ENCODE measurements around the gene S100A12. TPM values are rescaled to one million over a fixed set of nuclear protein-coding genes. Genes with fewer than 3 reads are reported as not detected.

Gene S100A12
- total RNA-seq, 1 donor from 2014 or later, result 4.1 TPM

DNA sequence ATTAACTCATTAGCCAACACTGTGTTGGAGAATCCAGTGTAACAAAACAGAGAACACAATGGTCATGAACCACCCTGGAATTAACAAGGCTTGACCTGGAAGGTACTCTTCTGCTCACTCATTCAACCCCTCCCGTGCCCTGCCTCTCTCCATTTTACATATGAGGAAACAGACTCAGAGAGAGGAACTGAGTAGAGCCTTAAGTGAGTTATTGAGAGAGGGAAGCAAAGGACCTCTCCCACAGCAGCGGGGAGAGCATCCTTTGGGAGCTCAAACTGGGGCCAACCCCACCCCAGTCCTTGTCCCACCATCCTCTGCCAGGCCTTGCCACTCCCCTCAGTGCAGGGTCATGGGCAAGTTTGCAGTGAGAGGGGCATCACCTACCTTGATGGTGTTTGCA, 1.4 kb downstream of the S100A12 start:
- intact Hi-C loops (cut with DNase I), result no loop called here
- no peak for DNase-seq (ENCODE audit: low spot score)

DNA sequence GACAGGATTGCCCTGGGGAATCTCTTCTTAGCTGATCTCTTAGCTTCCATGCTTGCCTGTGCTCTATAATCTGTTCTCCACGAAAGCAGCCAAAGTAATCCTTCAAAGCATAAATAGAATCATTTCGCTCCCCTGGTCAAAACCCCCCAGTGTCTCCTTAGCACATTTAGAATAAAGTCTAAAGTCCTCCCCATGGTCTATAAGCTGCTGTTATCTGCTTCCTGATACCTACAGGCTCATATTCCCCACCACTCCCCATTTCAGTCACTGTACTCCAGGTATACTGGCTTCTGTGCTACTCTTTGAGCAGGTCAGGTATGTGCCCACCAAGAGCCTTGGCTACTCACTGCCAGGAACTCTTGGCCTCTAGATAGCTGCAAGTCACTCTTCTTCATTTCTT, 2.9 kb downstream of the S100A12 start:
- no peak for DNase-seq (ENCODE audit: low spot score)
- intact Hi-C loops (cut with DNase I), result no loop called here

DNA sequence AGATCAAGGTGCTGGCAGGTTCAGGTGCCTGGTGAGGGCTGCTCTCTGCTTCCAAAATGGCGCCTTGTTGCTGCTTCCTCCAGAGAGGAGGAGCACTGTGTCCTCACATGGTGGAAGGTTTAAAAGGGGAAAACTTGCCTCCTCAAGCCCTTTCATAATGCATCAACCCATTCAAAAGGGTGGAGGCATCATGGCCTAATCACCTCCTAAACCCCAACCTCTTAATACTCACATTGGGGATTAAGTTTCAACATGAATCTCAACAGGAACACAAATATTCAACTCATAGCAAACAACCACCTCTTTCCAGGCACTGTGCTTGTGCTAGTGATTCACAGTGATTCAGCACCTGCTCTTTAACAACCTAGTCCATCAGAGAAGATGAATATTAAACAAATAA, 4.2 kb downstream of the S100A12 start:
- intact Hi-C loops (cut with DNase I), result no loop called here
- DNase-seq (ENCODE audit: low spot score), result no peak

DNA sequence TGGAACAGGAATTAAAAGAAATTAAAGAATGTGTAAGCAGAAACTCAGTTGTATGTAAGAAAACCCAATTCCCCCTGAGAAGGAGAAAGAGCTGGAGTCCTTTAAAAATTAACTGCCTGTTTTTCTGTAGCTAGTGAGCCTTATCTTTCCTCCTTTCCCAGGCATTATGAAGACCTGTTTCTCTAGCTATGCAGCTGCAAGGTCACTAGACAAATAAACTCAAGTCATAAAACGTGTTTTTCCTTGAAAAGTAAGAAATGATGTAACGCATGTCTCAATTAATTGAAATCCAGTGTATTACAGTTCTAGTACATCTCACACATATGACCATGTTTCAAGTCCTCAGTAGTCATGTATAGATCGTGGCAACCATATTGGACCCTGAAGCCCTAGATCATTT, 5.3 kb downstream of the S100A12 start:
- intact Hi-C loops (cut with DNase I), result no loop called here
- no peak for DNase-seq (ENCODE audit: low spot score)

DNA sequence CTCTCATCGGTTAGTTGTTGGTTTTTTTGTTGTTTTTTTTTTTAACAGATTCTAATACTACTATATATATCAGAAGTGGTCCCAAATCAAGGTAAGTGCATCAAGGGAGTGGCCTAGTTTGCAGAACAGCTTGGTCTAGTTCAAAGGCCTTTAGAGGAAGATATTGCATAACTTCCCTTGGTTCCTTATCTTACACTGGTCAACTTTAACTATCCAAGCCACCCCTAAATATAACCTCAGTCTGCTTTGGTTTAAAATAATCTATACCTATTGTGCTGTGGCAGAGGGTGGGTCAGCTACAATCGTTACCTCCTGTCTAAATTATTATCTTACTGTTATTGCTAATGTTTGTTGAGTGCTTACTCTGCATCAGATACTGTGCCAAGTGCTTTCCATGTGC, 6.9 kb downstream of the S100A12 start:
- intact Hi-C loops (cut with DNase I), result no loop called here

DNA sequence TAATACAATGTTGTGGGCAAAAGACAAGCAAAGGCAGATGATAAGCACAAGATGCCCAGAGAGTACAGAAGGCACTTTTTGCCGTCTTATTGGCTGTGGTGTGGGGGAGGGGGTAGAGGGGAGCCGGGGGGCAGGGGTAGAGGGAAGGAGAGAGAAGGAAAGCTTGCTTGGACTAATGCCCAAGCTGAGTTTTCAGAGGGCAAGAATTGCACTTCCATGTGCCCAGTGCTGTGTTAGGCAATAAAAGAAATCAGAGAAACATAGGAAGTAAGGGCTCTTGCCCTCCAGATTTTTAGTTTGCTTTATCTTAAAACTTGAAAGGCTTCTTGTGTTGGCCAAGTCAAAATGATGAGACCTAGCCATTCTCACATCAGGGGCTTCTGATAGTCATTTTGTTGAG, 8.3 kb downstream of the S100A12 start:
- no peak for DNase-seq (ENCODE audit: low spot score)
- intact Hi-C loops (cut with DNase I), result no loop called here

More for the DNA sequence above, 6.9 kb downstream of the S100A12 start:
- DNase-seq (ENCODE audit: low spot score), result no peak

DNA sequence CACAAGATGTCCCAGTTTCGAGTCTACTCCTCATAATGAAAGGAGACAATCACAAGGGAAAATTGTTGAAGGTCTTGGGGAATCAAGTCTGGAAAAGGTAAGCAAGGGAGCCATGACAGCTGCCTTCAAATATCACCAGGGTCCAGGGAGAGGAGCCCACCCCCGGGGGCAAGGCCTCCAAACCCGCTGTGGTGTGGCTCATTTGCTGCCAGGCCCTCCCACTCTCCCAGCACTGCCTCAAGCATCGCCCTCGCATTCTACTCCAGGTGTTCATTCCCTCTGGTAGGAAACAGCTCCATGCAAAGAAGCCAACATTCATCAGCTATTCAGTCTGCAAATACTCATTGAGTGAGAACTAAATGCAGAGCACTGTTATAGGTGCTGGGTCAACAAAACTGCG, 9.2 kb downstream of the S100A12 start:
- intact Hi-C loops (cut with DNase I), result no loop called here
- no peak for DNase-seq (ENCODE audit: low spot score)

DNA sequence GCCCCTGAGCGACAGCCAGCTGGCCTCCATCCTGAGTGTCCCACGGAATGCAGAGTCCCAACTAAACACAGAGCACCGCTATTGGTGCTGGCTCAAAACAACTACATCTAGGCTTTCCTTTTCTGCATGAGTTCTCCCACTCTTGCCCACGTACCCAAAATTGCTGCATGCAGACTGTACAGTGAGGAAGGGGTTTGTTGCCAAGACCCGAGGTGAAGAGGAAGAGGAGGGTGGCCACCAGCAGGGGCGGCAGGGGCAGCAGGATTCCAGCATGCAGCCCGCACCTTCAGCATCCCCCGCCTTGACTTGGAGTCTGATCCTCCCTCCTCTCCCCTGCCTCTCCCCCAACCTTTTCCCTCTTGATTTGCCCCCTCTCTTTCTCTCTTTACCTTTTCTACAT, 9.7 kb downstream of the S100A12 start:
- intact Hi-C loops (cut with DNase I), result no loop called here
- no peak for DNase-seq (ENCODE audit: low spot score)

DNA sequence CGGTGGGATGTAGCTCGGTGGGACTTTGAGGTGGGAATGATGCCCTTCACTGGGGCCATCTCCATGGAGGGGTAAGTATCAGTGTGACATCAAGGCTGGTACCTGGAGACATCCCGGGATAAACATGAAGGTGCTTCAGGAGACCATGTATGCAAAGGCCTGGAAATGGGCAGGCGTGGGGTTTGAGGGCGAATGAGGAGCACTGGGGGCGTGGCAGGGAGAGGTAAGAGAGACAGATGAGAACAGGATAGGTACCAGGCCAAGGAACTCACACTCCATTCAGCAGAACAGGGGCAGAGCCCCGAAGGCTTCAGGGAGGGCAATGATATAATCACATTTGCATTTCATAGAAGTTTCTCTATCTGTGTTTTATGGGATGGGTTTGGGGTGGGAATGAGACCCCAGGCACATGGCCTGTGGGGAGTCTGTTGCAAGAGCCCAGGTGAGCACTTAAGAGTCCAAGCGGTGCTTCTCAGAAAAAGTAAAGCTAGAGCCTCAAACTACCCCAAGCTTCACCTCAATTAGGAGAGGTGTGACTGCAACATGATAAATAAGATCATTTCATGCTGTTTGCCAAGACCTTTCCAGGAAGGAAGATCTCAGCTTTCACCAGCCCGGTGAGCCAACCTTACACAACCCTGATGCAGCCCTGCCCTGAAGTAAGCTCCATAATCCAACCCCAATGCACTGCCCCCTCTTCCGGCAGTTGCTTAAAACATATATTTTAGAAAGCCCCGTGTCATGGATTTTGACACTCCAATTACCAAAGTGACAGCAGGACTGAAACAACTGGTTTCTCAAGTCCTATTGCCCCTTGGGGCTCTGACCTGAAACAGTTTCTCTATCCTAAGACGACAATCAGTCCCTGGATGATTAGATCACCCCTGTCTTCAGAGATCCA, 10.4 kb downstream of the S100A12 start:
- intact Hi-C loops (cut with DNase I), result no loop called here
- DNase-seq (ENCODE audit: low spot score), result no peak

DNA sequence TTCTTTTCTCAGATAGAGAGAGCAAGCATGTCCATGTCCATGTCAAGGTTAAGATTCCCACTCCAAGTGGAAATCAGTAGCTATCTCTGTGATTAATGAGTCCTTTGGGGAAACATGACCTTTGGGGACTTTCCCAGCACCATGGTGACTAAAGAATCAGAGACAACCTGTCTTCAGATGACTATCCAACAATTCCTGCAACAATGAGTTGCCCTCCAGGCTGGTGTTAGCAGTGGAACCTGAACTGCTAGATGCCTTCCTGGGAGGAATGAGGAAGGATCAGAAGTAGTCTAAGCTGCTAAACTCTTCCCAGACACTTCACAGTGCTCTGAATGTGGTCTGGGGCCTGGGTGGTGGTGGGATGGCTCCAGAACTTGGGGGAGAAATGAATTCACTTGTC, 11.3 kb downstream of the S100A12 start:
- intact Hi-C loops (cut with DNase I), result no loop called here

DNA sequence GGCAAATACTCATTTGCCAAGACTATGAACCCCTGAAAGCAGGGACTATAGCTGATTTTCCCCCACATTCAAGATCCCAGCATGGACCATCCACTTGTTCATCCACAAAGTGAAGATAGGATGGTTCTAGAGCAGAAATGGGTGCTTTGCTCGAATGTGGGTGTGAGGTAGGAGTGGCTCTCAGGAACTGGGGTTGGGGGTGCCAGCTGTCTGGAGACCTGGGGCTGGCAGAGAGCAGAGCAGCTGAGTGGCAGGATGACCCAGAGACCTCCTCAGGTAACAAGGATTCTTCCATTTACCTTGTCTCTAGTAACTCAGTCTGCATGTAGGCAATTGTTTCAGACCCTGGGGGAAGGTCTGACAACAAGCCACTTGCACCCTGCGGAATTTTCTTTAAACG, 11.8 kb downstream of the S100A12 start:
- no peak for DNase-seq (ENCODE audit: low spot score)
- intact Hi-C loops (cut with DNase I), result no loop called here

More for the DNA sequence above, 11.3 kb downstream of the S100A12 start:
- DNase-seq (ENCODE audit: low spot score), result no peak

DNA sequence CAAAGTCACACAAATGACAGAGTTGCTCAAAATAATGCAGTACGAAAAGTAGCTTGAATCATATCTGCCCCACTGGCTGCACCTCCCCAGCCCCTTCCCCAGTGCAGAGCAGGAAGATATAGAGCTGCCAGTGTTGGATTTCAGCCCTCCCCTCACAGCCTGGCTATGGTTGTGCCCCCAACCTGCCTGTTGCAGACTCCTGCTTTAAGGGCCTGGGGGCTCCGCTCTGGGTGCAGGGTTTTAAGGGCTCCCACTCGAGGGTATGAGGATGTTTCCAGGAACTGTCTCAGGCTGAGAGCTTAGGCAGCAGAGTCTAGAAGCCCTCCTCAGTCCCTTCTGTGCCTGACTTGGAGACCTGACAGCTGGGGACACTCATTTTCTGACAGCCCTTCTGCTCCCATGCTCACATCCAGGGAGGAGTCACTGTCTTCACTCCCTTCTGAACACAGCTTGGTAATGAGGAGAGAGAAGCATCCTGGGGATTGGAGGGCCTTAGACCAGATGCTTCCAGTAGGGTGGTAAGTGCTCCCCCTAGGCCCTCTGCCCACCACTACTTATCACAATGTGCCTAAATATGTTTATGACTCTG, 13.1 kb downstream of the S100A12 start:
- intact Hi-C loops (cut with DNase I), result no loop called here
- no peak for DNase-seq (ENCODE audit: low spot score)

DNA sequence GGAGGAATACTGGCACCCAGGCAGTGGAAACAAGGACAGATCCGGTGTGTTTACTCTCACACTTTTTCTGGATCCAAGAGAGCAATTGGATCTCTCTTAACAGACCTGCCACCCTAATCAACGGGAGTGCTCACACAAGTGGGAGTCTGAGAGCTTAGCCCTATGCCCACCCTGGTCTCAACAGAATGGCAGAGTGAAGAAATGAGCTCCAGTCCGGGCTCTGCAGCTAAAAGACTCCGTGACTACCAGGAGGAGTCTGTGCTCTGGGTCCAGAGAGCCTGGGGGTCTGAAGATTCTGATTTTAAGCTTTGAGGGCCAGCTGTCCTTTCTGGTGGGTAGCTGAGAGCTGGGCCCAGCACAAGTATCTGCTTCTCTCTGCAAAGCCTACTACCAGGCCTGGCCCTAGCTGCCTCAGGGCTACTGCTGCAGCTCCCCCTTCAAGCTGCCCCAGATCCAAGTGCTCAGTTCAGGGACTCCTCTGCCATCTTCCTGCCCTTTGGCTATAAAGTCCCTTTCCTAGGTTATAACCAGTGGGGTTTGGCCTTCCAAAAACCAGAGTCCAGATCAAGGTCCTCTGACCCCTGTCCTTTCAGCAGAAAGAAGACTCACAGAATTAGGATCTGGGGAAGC, 13.8 kb downstream of the S100A12 start:
- intact Hi-C loops (cut with DNase I), result no loop called here
- DNase-seq (ENCODE audit: low spot score), result no peak

DNA sequence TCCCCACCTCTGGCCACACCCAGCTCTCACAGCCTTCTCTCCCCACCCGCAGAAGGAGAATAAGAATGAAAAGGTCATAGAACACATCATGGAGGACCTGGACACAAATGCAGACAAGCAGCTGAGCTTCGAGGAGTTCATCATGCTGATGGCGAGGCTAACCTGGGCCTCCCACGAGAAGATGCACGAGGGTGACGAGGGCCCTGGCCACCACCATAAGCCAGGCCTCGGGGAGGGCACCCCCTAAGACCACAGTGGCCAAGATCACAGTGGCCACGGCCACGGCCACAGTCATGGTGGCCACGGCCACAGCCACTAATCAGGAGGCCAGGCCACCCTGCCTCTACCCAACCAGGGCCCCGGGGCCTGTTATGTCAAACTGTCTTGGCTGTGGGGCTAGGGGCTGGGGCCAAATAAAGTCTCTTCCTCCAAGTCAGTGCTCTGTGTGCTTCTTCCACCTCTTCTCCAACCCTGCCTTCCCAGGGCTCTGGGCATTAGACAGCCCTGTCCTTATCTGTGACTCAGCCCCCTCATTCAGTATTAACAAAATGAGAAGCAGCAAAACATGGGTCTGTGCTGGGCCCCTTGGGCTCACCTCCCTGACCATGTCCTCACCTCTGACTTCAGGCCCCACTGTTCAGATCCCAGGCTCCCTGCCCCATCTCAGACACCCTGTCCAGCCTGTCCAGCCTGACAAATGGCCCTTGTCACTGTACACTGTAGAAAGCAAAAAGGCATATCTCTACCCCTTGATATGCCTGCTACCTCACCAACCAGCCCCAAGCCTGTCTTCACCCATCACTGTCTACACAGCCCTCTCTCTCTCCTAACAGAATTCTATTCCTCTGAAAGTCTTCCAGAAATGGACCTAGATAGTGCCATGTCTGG, 14.6 kb downstream of the S100A12 start:
- DNase-seq (ENCODE audit: low spot score), result no peak
- intact Hi-C loops (cut with DNase I), result no loop called here

DNA sequence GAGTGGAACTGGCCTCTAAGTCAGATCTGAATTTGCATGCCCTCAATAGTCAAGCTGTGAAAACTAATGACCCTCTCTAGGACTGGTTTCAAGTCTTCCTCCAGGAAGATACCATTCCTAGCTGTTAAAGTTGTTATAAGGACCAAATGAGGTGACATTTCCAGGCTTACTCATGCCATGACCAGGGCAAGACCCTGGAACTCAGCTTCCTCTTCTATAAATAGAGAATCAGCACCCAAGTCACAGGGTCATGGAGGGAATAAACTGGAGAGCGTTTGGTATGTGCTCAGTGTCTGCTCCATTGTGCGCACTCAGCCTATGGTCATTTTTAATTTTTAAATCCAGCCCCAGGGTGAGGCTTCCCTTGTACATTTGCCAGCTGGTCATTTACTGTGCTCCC, 15.2 kb downstream of the S100A12 start:
- DNase-seq (ENCODE audit: low spot score), result no peak
- intact Hi-C loops (cut with DNase I), result no loop called here

DNA sequence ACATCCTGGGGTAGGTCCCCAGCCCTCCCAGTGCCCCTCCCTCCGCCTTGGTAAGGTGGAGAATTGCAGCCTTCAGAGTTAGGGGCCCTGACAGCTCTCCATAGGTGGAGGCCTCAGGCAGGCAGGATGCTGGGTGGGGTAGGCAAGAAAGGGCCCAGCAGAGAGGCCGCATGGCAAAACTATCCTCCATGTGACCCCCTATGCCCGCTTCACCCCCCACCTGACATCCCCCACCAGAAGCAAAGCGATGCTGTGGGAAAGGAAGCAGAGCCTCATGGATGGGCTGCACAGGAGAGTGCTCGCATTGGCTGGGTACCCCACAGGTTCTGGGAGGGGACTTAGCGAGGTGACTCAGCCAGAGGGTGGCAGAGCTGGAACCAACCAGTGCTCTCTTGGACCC, 16.2 kb downstream of the S100A12 start:
- no peak for DNase-seq (ENCODE audit: low spot score)
- intact Hi-C loops (cut with DNase I), result no loop called here

DNA sequence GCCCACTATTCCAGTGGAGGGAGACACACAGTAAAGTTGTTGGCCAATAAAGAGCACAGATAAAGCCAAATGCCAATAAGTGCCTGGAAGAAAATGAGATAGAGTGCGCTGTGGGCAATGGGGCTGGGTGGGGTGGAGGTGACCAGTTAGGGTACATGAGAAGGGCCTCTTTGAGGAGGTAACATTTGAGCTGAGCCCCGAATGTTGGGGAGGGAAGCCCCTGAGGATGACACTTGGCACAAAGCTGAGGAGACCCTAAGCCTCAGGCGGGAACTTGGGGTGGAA, 16.8 kb downstream of the S100A12 start:
- DNase-seq (ENCODE audit: low spot score), result no peak
- intact Hi-C loops (cut with DNase I), result no loop called here

DNA sequence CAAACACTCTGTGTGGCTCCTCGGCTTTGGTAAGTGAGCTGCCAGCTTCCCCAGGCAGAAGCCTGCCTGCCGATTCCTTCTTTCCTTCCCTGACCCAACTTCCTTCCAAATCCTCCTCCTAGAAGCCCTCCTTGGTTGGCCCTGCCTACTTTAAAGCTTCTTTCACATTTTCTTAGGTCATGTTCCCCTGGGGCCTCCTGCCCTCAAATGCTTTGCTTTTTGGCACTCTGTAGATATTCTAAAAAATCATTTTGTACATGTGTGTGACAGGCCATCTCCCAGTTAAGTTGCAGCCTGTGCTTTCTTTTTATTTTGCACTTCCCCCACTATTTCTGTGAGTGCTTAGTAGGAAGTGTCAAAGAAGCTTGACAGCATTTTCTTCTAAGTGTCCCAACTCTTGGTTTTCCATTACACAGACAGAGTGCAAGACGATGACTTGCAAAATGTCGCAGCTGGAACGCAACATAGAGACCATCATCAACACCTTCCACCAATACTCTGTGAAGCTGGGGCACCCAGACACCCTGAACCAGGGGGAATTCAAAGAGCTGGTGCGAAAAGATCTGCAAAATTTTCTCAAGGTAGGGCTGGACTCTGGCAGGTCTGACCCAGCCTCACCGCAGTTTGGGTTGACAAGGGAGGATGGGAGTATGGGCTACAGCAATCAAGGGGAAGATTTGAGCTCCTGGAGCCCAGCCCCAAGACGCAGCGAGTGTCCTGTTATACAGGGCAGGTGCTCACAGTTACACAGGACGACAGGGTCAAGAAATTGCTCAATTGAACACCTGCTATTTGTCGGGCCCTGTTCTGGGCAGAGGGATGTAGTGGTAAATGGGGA, 17.3 kb downstream of the S100A12 start, which contains the start of gene S100A9:
TSS of gene S100A9 (plus strand) at position 2 of the 838 bp plus-strand sequence. CDS start at position 432, 430 bp downstream.
- intact Hi-C loops (cut with DNase I), result no loop called here

More for the DNA sequence above, 17.3 kb downstream of the S100A12 start, which contains the start of gene S100A9:
- DNase-seq (ENCODE audit: low spot score), result no peak

Measured in cardiac septum (tissue), 1 donor.